DOHH2 (cell line): ENCODE measurements around the gene EML1.

Experiments
- EZH2phosphoT487 ChIP-seq: fragments of 200-600 bp; sonication (generic); IDR thresholded peaks from 2 replicates; pipeline ENCODE4 v1.6.1; 2017; ENCODE audit warnings: borderline replicate concordance, mild to moderate bottlenecking, antibody characterized with exemption, low read length, moderate library complexity, mixed read lengths
- TF ChIP-seq, protein P1 (sequence below): fragments of 200-600 bp; sonication (generic); IDR thresholded peaks from one replicate; pipeline ENCODE4 v1.5.1; 2014; ENCODE audit warnings: antibody characterized with exemption, mild to moderate bottlenecking, low read depth, low read length; ENCODE audit not compliant: poor library complexity, severe bottlenecking

- TF ChIP-seq, protein P1, sequence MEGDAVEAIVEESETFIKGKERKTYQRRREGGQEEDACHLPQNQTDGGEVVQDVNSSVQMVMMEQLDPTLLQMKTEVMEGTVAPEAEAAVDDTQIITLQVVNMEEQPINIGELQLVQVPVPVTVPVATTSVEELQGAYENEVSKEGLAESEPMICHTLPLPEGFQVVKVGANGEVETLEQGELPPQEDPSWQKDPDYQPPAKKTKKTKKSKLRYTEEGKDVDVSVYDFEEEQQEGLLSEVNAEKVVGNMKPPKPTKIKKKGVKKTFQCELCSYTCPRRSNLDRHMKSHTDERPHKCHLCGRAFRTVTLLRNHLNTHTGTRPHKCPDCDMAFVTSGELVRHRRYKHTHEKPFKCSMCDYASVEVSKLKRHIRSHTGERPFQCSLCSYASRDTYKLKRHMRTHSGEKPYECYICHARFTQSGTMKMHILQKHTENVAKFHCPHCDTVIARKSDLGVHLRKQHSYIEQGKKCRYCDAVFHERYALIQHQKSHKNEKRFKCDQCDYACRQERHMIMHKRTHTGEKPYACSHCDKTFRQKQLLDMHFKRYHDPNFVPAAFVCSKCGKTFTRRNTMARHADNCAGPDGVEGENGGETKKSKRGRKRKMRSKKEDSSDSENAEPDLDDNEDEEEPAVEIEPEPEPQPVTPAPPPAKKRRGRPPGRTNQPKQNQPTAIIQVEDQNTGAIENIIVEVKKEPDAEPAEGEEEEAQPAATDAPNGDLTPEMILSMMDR, result no peak
- no peak for TF ChIP-seq EZH2phosphoT487
These were observed 182.8 kb downstream of the EML1 start for GRCh38 chr14:99976021-99976420.
